Fibroblast of the aortic adventitia (primary cell): Measurements from ENCODE around the gene RNF220. TPM values are rescaled to one million over a fixed set of nuclear protein-coding genes. Genes with fewer than 3 reads are reported as not detected.

Experiments used
- DNase-seq: peaks from one replicate; pipeline ENCODE4 v3.0.0-alpha.2; 2010; ENCODE audit warnings: low read depth
- H3K4me3 ChIP-seq: 2 replicates; pipeline ENCODE4 v1.5.1; 2011; ENCODE audit warnings: low read depth, mild to moderate bottlenecking, control low read depth, low read length, moderate library complexity
- CTCF ChIP-seq: IDR thresholded peaks from 2 replicates; pipeline ENCODE4 v1.5.1; 2011; ENCODE audit warnings: mild to moderate bottlenecking, low read length, control low read depth, inconsistent platforms; ENCODE audit not compliant: insufficient read depth
- total RNA-seq: library from RNA; depleted of rRNA; stranded (reverse); fragments of >200 nt; gene quantifications from 2 replicates; pipeline ENCODE4 v1.2.3, GENCODE V29; 2012; ENCODE audit warnings: low replicate concordance

RNF220 gene
- total RNA-seq, 1 donor, result 51.2 TPM

GRCh38 chr1:44421446-44421884 is 16.4 kb downstream of the RNF220 start:
- no peak for TF ChIP-seq CTCF
- no peak for DNase-seq
- H3K4me3 ChIP-seq, result no peak overlapping the region

GRCh38 chr1:44422161-44422560 is 17.1 kb downstream of the RNF220 start:
- DNase-seq, result no peak
- H3K4me3 ChIP-seq, result no peak overlapping the region
- no peak for TF ChIP-seq CTCF

GRCh38 chr1:44423591-44424537 is 18.8 kb downstream of the RNF220 start:
- TF ChIP-seq CTCF, result no peak
- DNase-seq, result peak; percentile 91
- H3K4me3 ChIP-seq, result no peak overlapping the region

- no peak for TF ChIP-seq CTCF
- H3K4me3 ChIP-seq, result no peak overlapping the region
- DNase-seq, result no peak
Observed at GRCh38 chr1:44424747-44425146, 19.7 kb downstream of the RNF220 start.

- no peak overlapping the region for H3K4me3 ChIP-seq
- TF ChIP-seq CTCF, result no peak
- no peak for DNase-seq
Observed at GRCh38 chr1:44425341-44426082, 20.5 kb downstream of the RNF220 start.

- no peak overlapping the region for H3K4me3 ChIP-seq
- TF ChIP-seq CTCF, result no peak
- DNase-seq, result no peak
Observed at GRCh38 chr1:44431861-44432260, 26.8 kb downstream of the RNF220 start.
